Measurements from ENCODE around the gene GRIN2B.

The GRIN2B gene

DNA sequence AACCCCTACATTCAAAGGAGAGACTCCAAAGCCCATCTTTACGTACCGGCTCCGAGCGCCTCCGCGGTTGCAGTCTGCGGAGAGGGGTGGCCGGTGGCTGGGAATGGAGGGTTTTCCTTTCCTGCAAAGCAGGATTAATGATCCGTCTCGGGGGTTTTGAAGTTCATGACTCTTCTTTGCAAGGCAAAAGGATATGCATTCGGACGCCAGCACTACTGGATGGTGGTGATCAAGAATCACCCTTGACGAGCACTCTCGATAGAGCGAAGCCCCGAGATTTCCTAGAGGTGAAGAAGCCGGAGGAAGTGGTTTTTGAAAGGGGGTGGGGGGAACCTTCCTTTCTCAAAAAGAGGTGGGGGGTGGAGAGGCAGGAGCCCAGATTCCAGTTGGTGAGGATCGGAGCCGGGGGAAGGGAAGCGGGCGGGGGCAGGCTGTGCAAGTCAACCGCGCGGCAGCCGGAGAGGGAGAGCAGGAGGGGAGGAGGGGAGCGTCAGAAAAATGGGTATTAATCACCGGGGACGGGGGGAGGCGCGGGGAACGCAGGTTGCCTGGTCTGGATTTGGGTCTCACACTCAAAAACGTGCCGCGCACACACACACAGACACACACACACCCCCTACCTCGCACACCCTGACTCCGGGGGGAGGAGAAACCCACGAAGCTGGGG lies at the start of gene GRIN2B:
Gene GRIN2B (minus strand): TSS at position 307 of the 667 bp plus-strand sequence. CDS start 115,394 bp downstream, outside the sequence.
- Histone ChIP-seq H3K4me3 (ENCODE audit: severe bottlenecking) (no peak within 1 kb of the TSS), H3K9me3 (ENCODE audit: severe bottlenecking) (no peaks in the 10 kb centered on the region), H3K4me1 (ENCODE audit: insufficient read depth, poor library complexity, severe bottlenecking) (no peaks in the 10 kb centered on the region), H3K27me3 (ENCODE audit: insufficient read depth, poor library complexity, severe bottlenecking) (peaks cover 31% of the 10 kb centered on the region), H3K36me3 (ENCODE audit: low read depth) (no peaks in the 10 kb centered on the region), H3K27ac (ENCODE audit: poor library complexity, severe bottlenecking) (no peak within 1 kb of the TSS)
- DNase-seq (ENCODE audit: low spot score) (no peak), ATAC-seq (ENCODE audit: low read depth) (no peak)
- TF ChIP-seq, protein P1, sequence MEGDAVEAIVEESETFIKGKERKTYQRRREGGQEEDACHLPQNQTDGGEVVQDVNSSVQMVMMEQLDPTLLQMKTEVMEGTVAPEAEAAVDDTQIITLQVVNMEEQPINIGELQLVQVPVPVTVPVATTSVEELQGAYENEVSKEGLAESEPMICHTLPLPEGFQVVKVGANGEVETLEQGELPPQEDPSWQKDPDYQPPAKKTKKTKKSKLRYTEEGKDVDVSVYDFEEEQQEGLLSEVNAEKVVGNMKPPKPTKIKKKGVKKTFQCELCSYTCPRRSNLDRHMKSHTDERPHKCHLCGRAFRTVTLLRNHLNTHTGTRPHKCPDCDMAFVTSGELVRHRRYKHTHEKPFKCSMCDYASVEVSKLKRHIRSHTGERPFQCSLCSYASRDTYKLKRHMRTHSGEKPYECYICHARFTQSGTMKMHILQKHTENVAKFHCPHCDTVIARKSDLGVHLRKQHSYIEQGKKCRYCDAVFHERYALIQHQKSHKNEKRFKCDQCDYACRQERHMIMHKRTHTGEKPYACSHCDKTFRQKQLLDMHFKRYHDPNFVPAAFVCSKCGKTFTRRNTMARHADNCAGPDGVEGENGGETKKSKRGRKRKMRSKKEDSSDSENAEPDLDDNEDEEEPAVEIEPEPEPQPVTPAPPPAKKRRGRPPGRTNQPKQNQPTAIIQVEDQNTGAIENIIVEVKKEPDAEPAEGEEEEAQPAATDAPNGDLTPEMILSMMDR (IDR thresholded peaks at IDR 0.05; ENCODE audit: poor library complexity, severe bottlenecking), result no peak

DNA sequence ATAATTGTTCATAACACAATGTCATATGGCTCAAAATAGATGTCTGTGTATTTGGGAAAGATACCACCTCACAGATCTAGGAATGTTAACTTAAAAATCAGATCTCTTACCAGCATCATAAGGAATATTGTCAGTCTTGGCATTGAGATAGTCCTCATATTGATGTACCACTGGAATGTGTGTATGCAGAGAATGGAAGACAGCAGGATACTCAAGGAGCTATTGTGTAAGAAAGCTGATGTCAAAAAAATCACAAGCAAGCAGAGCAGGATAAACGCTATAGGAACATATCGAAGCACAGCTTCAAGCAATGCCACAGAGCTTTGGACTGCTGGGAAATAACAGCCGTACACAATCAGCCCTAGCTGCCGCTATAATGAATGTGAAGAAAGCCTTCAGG lies 45.1 kb upstream of the GRIN2B start:
- Histone ChIP-seq H3K27ac (ENCODE audit: poor library complexity, severe bottlenecking) (no peak overlapping the region), H3K4me3 (ENCODE audit: severe bottlenecking) (no peak overlapping the region), H3K36me3 (ENCODE audit: low read depth) (no peaks in the 10 kb centered on the region), H3K27me3 (ENCODE audit: insufficient read depth, poor library complexity, severe bottlenecking) (no peaks in the 10 kb centered on the region), H3K4me1 (ENCODE audit: insufficient read depth, poor library complexity, severe bottlenecking) (no peaks in the 10 kb centered on the region), H3K9me3 (ENCODE audit: severe bottlenecking) (no peaks in the 10 kb centered on the region)
- TF ChIP-seq, protein P1 (IDR thresholded peaks at IDR 0.05; ENCODE audit: poor library complexity, severe bottlenecking), result no peak
- DNase-seq (ENCODE audit: low spot score) (no peak), ATAC-seq (ENCODE audit: low read depth) (no peak)

DNA sequence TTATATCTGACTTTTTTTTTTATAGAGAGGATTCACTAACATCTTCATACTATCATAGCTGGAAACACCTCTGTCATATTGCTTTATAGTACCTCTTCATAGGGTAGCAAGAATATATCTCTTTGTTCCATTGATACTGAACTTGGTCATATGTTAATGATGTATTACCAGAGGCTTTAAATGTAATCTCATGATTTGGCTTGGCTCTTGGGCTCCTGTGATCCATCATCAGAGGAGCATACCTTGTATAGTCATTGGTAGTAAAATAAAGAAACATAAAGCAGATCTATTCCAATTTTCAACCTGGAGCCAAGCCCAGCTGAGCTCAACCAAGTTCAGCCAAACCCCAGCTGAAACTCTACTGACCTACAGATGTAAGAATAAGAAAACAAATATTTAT lies 43.2 kb upstream of the GRIN2B start:
- H3K9me3 ChIP-seq (ENCODE audit: severe bottlenecking), result no peaks in the 10 kb centered on the region
- no peaks in the 10 kb centered on the region for H3K4me1 ChIP-seq (ENCODE audit: insufficient read depth, poor library complexity, severe bottlenecking)
- H3K27me3 ChIP-seq (ENCODE audit: insufficient read depth, poor library complexity, severe bottlenecking), result no peaks in the 10 kb centered on the region
- no peaks in the 10 kb centered on the region for H3K36me3 ChIP-seq (ENCODE audit: low read depth)
- no peak overlapping the region for H3K4me3 ChIP-seq (ENCODE audit: severe bottlenecking)
- TF ChIP-seq, protein P1 (IDR thresholded peaks at IDR 0.05; ENCODE audit: poor library complexity, severe bottlenecking), result no peak
- ATAC-seq (ENCODE audit: low read depth) (no peak), DNase-seq (ENCODE audit: low spot score) (no peak)
- H3K27ac ChIP-seq (ENCODE audit: poor library complexity, severe bottlenecking), result no peak overlapping the region

DNA sequence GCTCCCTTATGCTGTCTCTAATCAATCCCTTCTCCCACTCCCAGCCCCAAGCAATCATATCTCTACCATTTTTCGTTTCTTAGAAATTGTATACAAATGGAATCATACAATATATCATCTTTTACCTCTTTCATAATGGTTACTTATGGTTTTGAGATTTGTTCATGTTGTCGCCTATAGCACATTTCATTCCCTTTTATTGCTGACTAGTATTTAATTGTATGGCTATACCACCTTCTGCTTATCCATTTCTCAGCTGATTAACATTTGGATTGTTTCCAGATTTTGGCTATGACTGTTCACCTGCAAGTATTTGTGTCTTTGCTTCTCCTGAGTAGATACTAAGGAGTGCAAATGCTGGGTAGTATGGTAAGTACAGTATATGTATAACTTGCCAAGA lies 36.7 kb upstream of the GRIN2B start:
- H3K27me3 ChIP-seq (ENCODE audit: insufficient read depth, poor library complexity, severe bottlenecking), result no peaks in the 10 kb centered on the region
- no peaks in the 10 kb centered on the region for H3K9me3 ChIP-seq (ENCODE audit: severe bottlenecking)
- H3K27ac ChIP-seq (ENCODE audit: poor library complexity, severe bottlenecking), result no peak overlapping the region
- no peaks in the 10 kb centered on the region for H3K4me1 ChIP-seq (ENCODE audit: insufficient read depth, poor library complexity, severe bottlenecking)
- DNase-seq (ENCODE audit: low spot score) (no peak), ATAC-seq (ENCODE audit: low read depth) (no peak)
- TF ChIP-seq, protein P1 (IDR thresholded peaks at IDR 0.05; ENCODE audit: poor library complexity, severe bottlenecking), result no peak
- H3K4me3 ChIP-seq (ENCODE audit: severe bottlenecking), result no peak overlapping the region
- no peaks in the 10 kb centered on the region for H3K36me3 ChIP-seq (ENCODE audit: low read depth)

DNA sequence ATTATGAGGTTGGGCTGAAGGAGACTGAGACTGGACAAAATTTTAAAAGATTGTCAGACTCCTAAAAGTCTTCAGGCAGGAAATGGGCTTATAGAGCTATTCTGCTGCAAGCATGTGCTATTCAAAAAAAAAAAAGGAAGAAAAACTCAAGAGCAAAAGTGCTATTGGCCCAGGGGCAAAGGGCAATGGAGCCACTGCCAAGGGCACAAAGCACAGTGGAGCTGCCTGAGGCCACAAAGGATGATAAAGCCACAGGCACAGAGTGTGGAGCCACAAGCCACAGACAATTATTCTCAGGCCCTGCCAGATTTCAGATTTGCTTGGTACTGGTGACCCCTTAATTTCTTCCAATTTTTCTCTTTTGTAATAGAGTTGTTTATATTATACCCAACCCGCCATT lies 29.6 kb upstream of the GRIN2B start:
- DNase-seq (ENCODE audit: low spot score) (no peak), ATAC-seq (ENCODE audit: low read depth) (no peak)
- Histone ChIP-seq H3K36me3 (ENCODE audit: low read depth) (no peaks in the 10 kb centered on the region), H3K27me3 (ENCODE audit: insufficient read depth, poor library complexity, severe bottlenecking) (no peaks in the 10 kb centered on the region), H3K4me1 (ENCODE audit: insufficient read depth, poor library complexity, severe bottlenecking) (no peaks in the 10 kb centered on the region), H3K9me3 (ENCODE audit: severe bottlenecking) (no peaks in the 10 kb centered on the region), H3K27ac (ENCODE audit: poor library complexity, severe bottlenecking) (no peak overlapping the region), H3K4me3 (ENCODE audit: severe bottlenecking) (no peak overlapping the region)
- TF ChIP-seq, protein P1 (IDR thresholded peaks at IDR 0.05; ENCODE audit: poor library complexity, severe bottlenecking), result no peak
